GM12878 (cell line): ENCODE results near the gene MFAP4. TPM values are rescaled to one million over a fixed set of nuclear protein-coding genes. Genes with fewer than 3 reads are reported as not detected.

Source experiments
- ATAC-seq: fragments of 200-7000 bp; cut with Tn5 transposase; 3 replicates; pipeline ENCODE4 v1.9.1; 2020; ENCODE audit warnings: mild to moderate bottlenecking, moderate library complexity
- BruUV-seq: library from RNA; stranded (reverse); fragments of 400-500 nt; replicated peaks from 2 replicates; lab custom pipeline; 2021; lab: Mats Ljungman, UMichigan
- CTCF ChIA-PET: fragments of 300-600 bp; sonication (Branson Sonifier 250); formaldehyde crosslinking; extraction: SDS; loops from one replicate; lab custom pipeline; 2021; ENCODE audit warnings: inconsistent platforms; lab: Yijun Ruan, JAX
- POLR2A ChIA-PET: fragments of 350-600 bp; formaldehyde crosslinking; extraction: SDS; loops from one replicate; lab custom pipeline; 2021; ENCODE audit warnings: inconsistent platforms; lab: Charles Lee
- RAD21 ChIA-PET: fragments of 300-600 bp; sonication (Branson Sonifier 250); formaldehyde crosslinking; loops from one replicate; lab custom pipeline; 2023; ENCODE audit warnings: antibody characterized with exemption; ENCODE audit not compliant: unreplicated experiment; lab: Charles Lee
- SMC1A ChIA-PET: fragments of 300-600 bp; sonication (Branson Sonifier 250); formaldehyde crosslinking; loops from one replicate; lab custom pipeline; 2023; ENCODE audit not compliant: unreplicated experiment, uncharacterized antibody; lab: Charles Lee
- DNase-seq: peaks from one replicate; pipeline ENCODE4 v3.0.0-alpha.2; 2011; ENCODE audit warnings: low read depth, low spot score
- FAIRE-seq: peaks from 3 replicates; lab custom pipeline; 2011; peaks lifted over from hg19 to GRCh38; lab: Jason Lieb, UNC
- H2AFZ ChIP-seq: 2 replicates; pipeline ENCODE4 v1.6.0; 2011; ENCODE audit warnings: low read depth, low read length, control low read depth; ENCODE audit not compliant: control insufficient read depth
- H3K27ac ChIP-seq: 2 replicates; pipeline ENCODE4 v1.5.1; 2011; ENCODE audit warnings: control low read depth; ENCODE audit not compliant: control insufficient read depth, insufficient read depth
- H3K27me3 ChIP-seq, 2 experiments: replicated peaks in 1 of 2; 2 replicates each; pipeline versions ENCODE4 v1.6.0 to v1.6.1; 2011; ENCODE audit warnings: low read length in 1 of 2; ENCODE audit not compliant: control insufficient read depth in 2 of 2, insufficient read depth in 2 of 2
- H3K36me3 ChIP-seq, 2 experiments: 2 replicates each; pipeline ENCODE4 v1.5.1; 2011; ENCODE audit warnings: low read length in 1 of 2; ENCODE audit not compliant: control insufficient read depth in 2 of 2, insufficient read depth in 2 of 2
- H3K4me1 ChIP-seq: 2 replicates; pipeline ENCODE4 v1.6.1; 2011; ENCODE audit warnings: mild to moderate bottlenecking, low read length, moderate library complexity, mixed read lengths; ENCODE audit not compliant: control insufficient read depth, insufficient read depth
- H3K4me2 ChIP-seq: 2 replicates; pipeline ENCODE4 v1.6.0; 2011; ENCODE audit warnings: control low read depth; ENCODE audit not compliant: control insufficient read depth, insufficient read depth
- H3K4me3 ChIP-seq: fragments of 200-600 bp; sonication (generic); 2 replicates; pipeline ENCODE4 v1.5.1; 2016
- H3K79me2 ChIP-seq: 2 replicates; pipeline ENCODE4 v1.6.0; 2011; ENCODE audit warnings: low read length; ENCODE audit not compliant: control insufficient read depth, insufficient read depth
- H3K9ac ChIP-seq: 2 replicates; pipeline ENCODE4 v1.8.0; 2011; ENCODE audit warnings: low read length, control low read depth, mixed read lengths; ENCODE audit not compliant: control insufficient read depth, insufficient read depth
- H3K9me3 ChIP-seq: replicated peaks from 3 replicates; pipeline ENCODE4 v1.5.1; 2011; ENCODE audit warnings: mild to moderate bottlenecking, low read length; ENCODE audit not compliant: control insufficient read depth, insufficient read depth
- H4K20me1 ChIP-seq: 2 replicates; pipeline ENCODE4 v1.6.0; 2011; ENCODE audit not compliant: control insufficient read depth, insufficient read depth
- CREM ChIP-seq: IDR thresholded peaks from 2 replicates; pipeline ENCODE4 v1.6.1; 2014; ENCODE audit warnings: antibody characterized with exemption, low read depth
- KDM1A ChIP-seq: fragments of 200-600 bp; sonication (generic); IDR thresholded peaks from 2 replicates; pipeline ENCODE4 v1.6.1; 2016; ENCODE audit warnings: borderline replicate concordance
- MEF2A ChIP-seq: IDR thresholded peaks from 2 replicates; pipeline ENCODE4 v1.6.1; 2011; ENCODE audit warnings: low read depth, mild to moderate bottlenecking, low read length, moderate library complexity; ENCODE audit not compliant: insufficient read depth
- MYC ChIP-seq: IDR thresholded peaks from 2 replicates; pipeline ENCODE4 v1.6.1; 2011; ENCODE audit warnings: mild to moderate bottlenecking, low read length, moderate library complexity, inconsistent platforms; ENCODE audit not compliant: insufficient read depth, insufficient replicate concordance, insufficient read length, severe bottlenecking
- POLR2A ChIP-seq: IDR thresholded peaks from 2 replicates; pipeline ENCODE4 v1.6.1; 2011; ENCODE audit warnings: low read depth, mild to moderate bottlenecking, low read length
- RAD51 ChIP-seq: fragments of 450-650 bp; IDR thresholded peaks from 2 replicates; pipeline ENCODE4 v1.6.1; 2016; ENCODE audit warnings: moderate library complexity, mild to moderate bottlenecking, inconsistent platforms
- ZBED1 ChIP-seq: IDR thresholded peaks from 2 replicates; pipeline ENCODE4 v1.6.1; 2016; ENCODE audit warnings: borderline replicate concordance
- ZNF207 ChIP-seq: fragments of 450-650 bp; IDR thresholded peaks from 2 replicates; pipeline ENCODE4 v1.6.1; 2014; ENCODE audit warnings: antibody characterized with exemption, mild to moderate bottlenecking, borderline replicate concordance
- WGBS: methylation state at CpG from one replicate; pipeline ENCODE4 v1.1.6; 2016; ENCODE audit warnings: low lambda C conversion rate; ENCODE audit not compliant: insufficient replicate concordance, insufficient coverage; ENCODE audit errors: missing lambda C conversion rate; 5-methylcytosine and 5-hydroxymethylcytosine counted together
- in situ Hi-C: fragments of 300-500 bp; cut with MboI; formaldehyde crosslinking; loops from 9 replicates; pipeline ENCODE4 v1.14.3; 2018; ENCODE audit warnings: mixed read lengths
- intact Hi-C: fragments of 100-400 bp; cut with micrococcal nuclease; formaldehyde crosslinking; loops from one replicate; pipeline ENCODE4 v1.14.2; 2022; ENCODE audit not compliant: unreplicated experiment
- polyA plus RNA-seq, 11 experiments: library from polyadenylated mRNA; depleted of rRNA in 4 of 11; unstranded in 6 of 11; stranded (reverse) in 5 of 11; fragments of >200 nt; fragmentation: Nextera tagmentation in 4 of 11; fragmentation: Illumina TruSeq in 1 of 11; extraction: Ambion mirVana in 4 of 11; extraction: Trizol in 1 of 11; gene quantifications; 1 replicate in 1 of 11; 2 replicates in 10 of 11; pipeline versions ENCODE4 v1.2.1 to v1.2.3, GENCODE V29; 2011 to 2016; ENCODE audit warnings: inconsistent platforms in 2 of 11, missing spikeins in 2 of 11, low read depth in 1 of 11
- total RNA-seq, 4 experiments: library from RNA; depleted of rRNA in 3 of 4; stranded (reverse); fragments of >200 nt in 3 of 4; fragmentation: Illumina TruSeq in 1 of 4; extraction: Trizol in 1 of 4; gene quantifications; 2 replicates each; pipeline versions ENCODE4 v1.2.1 to v1.2.3, GENCODE V29; 2013 to 2021
- TF ChIP-seq, protein P1 (sequence below): fragments of 450-650 bp; IDR thresholded peaks from 2 replicates; pipeline ENCODE4 v1.6.1; 2017; ENCODE audit warnings: mild to moderate bottlenecking, low read depth, inconsistent platforms; ENCODE audit not compliant: poor library complexity, severe bottlenecking
- TF ChIP-seq, protein P2 (sequence below): fragments of 450-650 bp; IDR thresholded peaks from 2 replicates; pipeline ENCODE4 v1.6.1; 2018; ENCODE audit warnings: mild to moderate bottlenecking, low read depth, moderate library complexity; ENCODE audit not compliant: partially characterized antibody

Gene MFAP4
- total and polyA plus RNA-seq, 10 of the 15 experiments (the other 5 are each of a cell fraction or from before 2014, with no cell fraction given), result 0.08 to 0.28 (median 0.09) TPM; not detected in 7

GRCh38 chr17:19361326-19361725 lies 25.7 kb downstream of the MFAP4 start:
- Histone ChIP-seq H3K4me2 (no peak overlapping the region), H4K20me1 (no peaks in the 10 kb centered on the region), H3K79me2 (no peaks in the 10 kb centered on the region), H3K4me3 (no peak overlapping the region), H3K4me1 (peaks cover 7% of the 10 kb centered on the region), H3K9me3 (no peaks in the 10 kb centered on the region), H3K27ac (no peak overlapping the region), H3K9ac (no peak overlapping the region), H3K27me3 (no peaks in the 10 kb centered on the region; a peak in 2 of 4 replicates), H2AFZ (no peak overlapping the region), H3K36me3 (no peaks in the 10 kb centered on the region)
- ChIA-PET POLR2A (no interaction called here), CTCF (interaction anchor here (1.7 to 3.0 kb wide), 4 partner anchors 16 to 104 kb away, joined by 5 to 39 read pairs (median 6); partner anchors contain the start of gene MAPK7), RAD21 (interaction anchor here (2.2 kb wide), 1 partner anchor 16 kb away, joined by 21 read pairs; the partner anchor contains the start of gene MAPK7), SMC1A (interaction anchor here (1.2 kb wide), 1 partner anchor 9 kb away, joined by 3 read pairs; no protein-coding TSS in a partner anchor)
- WGBS, result 66% methylated on average over 6 of the region's 6 CpGs
- TF ChIP-seq ZBED1, result no peak
- TF ChIP-seq ZNF207, result no peak
- TF ChIP-seq RAD51, result no peak
- TF ChIP-seq, protein P1, sequence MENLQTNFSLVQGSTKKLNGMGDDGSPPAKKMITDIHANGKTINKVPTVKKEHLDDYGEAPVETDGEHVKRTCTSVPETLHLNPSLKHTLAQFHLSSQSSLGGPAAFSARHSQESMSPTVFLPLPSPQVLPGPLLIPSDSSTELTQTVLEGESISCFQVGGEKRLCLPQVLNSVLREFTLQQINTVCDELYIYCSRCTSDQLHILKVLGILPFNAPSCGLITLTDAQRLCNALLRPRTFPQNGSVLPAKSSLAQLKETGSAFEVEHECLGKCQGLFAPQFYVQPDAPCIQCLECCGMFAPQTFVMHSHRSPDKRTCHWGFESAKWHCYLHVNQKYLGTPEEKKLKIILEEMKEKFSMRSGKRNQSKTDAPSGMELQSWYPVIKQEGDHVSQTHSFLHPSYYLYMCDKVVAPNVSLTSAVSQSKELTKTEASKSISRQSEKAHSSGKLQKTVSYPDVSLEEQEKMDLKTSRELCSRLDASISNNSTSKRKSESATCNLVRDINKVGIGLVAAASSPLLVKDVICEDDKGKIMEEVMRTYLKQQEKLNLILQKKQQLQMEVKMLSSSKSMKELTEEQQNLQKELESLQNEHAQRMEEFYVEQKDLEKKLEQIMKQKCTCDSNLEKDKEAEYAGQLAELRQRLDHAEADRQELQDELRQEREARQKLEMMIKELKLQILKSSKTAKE, result no peak
- TF ChIP-seq CREM, result no peak
- no peak for TF ChIP-seq KDM1A
- TF ChIP-seq, protein P2, sequence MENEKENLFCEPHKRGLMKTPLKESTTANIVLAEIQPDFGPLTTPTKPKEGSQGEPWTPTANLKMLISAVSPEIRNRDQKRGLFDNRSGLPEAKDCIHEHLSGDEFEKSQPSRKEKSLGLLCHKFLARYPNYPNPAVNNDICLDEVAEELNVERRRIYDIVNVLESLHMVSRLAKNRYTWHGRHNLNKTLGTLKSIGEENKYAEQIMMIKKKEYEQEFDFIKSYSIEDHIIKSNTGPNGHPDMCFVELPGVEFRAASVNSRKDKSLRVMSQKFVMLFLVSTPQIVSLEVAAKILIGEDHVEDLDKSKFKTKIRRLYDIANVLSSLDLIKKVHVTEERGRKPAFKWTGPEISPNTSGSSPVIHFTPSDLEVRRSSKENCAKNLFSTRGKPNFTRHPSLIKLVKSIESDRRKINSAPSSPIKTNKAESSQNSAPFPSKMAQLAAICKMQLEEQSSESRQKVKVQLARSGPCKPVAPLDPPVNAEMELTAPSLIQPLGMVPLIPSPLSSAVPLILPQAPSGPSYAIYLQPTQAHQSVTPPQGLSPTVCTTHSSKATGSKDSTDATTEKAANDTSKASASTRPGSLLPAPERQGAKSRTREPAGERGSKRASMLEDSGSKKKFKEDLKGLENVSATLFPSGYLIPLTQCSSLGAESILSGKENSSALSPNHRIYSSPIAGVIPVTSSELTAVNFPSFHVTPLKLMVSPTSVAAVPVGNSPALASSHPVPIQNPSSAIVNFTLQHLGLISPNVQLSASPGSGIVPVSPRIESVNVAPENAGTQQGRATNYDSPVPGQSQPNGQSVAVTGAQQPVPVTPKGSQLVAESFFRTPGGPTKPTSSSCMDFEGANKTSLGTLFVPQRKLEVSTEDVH, result no peak
- TF ChIP-seq MEF2A, result no peak
- no peak for TF ChIP-seq POLR2A
- TF ChIP-seq MYC, result no peak
- ATAC-seq (no peak), FAIRE-seq (no peak), DNase-seq (no peak)
- intact Hi-C loops (loop anchor here (5.0 to 10.0 kb wide), 2 partner anchors 151 to 283 kb away; partner anchors contain the start of gene ALDH3A2), in situ Hi-C loops (loop anchor here (5.0 kb wide), 1 partner anchor 86 kb away; no protein-coding TSS in a partner anchor)
- BruUV-seq, result no TSS peak
